ENCODE results near the gene ANK3. TPM values are rescaled to one million over a fixed set of nuclear protein-coding genes. Genes with fewer than 3 reads are reported as not detected.

The ANK3 gene
- total RNA-seq, 2 experiments from 2014 or later = 60.5 to 61.9 TPM

GRCh38 chr10:60203993-60204618 lies 185.6 kb downstream of the ANK3 start:
- ChIA-PET POLR2A (no interaction called here), CTCF (no interaction called here)
- intact Hi-C loops (cut with DNase I, micrococcal nuclease) = loop anchor here (1.0 to 10.0 kb wide), 5 partner anchors 231 to 564 kb away; no protein-coding TSS in a partner anchor
- no peaks in the 10 kb centered on the region for H3K27me3 ChIP-seq (ENCODE audit: control insufficient read depth in 1 of 2, insufficient read depth in 2 of 2, low read length in 2 of 2)
- Mint-ChIP-seq H3K27ac (no peak overlapping the region), H3K27me3 (no peaks in the 10 kb centered on the region), H3K9me3 (no peaks in the 10 kb centered on the region), H3K4me1 (ENCODE audit: low read depth) (no peaks in the 10 kb centered on the region), H3K4me3 (no peak overlapping the region), H3K36me3 (ENCODE audit: low read depth) (peaks cover 72% of the 10 kb centered on the region)
- no peaks in the 10 kb centered on the region for H3K9me3 ChIP-seq (ENCODE audit: control insufficient read depth in 1 of 2, insufficient read depth in 1 of 2, low read length in 2 of 2)
- no peak overlapping the region for H3K4me3 ChIP-seq (ENCODE audit: low read length)
- DNase-seq = peak in 3 of 14 experiments; percentile 17 to 30 (median 21)
- peaks cover 25% of the 10 kb centered on the region for H3K36me3 ChIP-seq (ENCODE audit: insufficient read depth, low read length)
- TF ChIP-seq CTCF (IDR thresholded peaks at IDR 0.05) = peak; percentile 51
- no peak for ATAC-seq (ENCODE audit: poor library complexity)
- H3K4me1 ChIP-seq (ENCODE audit: insufficient read depth, low read length) = no peaks in the 10 kb centered on the region
- H3K27ac ChIP-seq (ENCODE audit: low read depth in 1 of 2, low read length in 2 of 2) = no peak overlapping the region

- peaks cover 39% of the 10 kb centered on the region for H3K36me3 ChIP-seq (ENCODE audit: insufficient read depth, low read length)
- H3K27ac ChIP-seq (ENCODE audit: low read depth in 1 of 2, low read length in 2 of 2) = no peak overlapping the region
- Mint-ChIP-seq H3K27me3 (no peaks in the 10 kb centered on the region), H3K36me3 (ENCODE audit: low read depth) (peaks cover 84% of the 10 kb centered on the region), H3K27ac (no peak overlapping the region), H3K4me1 (ENCODE audit: low read depth) (no peaks in the 10 kb centered on the region), H3K9me3 (no peaks in the 10 kb centered on the region), H3K4me3 (no peak overlapping the region)
- H3K4me1 ChIP-seq (ENCODE audit: insufficient read depth, low read length) = no peaks in the 10 kb centered on the region
- no peak for DNase-seq
- CTCF ChIA-PET = no interaction called here
- intact Hi-C loops (cut with DNase I, micrococcal nuclease) = loop anchor here in 1 of 2 experiments (5.0 to 10.0 kb wide), 2 partner anchors 234 to 447 kb away; no protein-coding TSS in a partner anchor
- no peaks in the 10 kb centered on the region for H3K27me3 ChIP-seq (ENCODE audit: control insufficient read depth in 1 of 2, insufficient read depth in 2 of 2, low read length in 2 of 2)
- TF ChIP-seq CTCF (IDR thresholded peaks at IDR 0.05) = no peak
- ATAC-seq (ENCODE audit: poor library complexity) = no peak
- H3K9me3 ChIP-seq (ENCODE audit: control insufficient read depth in 1 of 2, insufficient read depth in 1 of 2, low read length in 2 of 2) = no peaks in the 10 kb centered on the region
- H3K4me3 ChIP-seq (ENCODE audit: low read length) = no peak overlapping the region
- POLR2A ChIA-PET = no interaction called here
Measured at GRCh38 chr10:60200682-60201053, 189.0 kb downstream of the ANK3 start.

- Mint-ChIP-seq H3K4me1 (ENCODE audit: low read depth) (no peaks in the 10 kb centered on the region), H3K4me3 (no peak overlapping the region), H3K9me3 (no peaks in the 10 kb centered on the region), H3K27ac (no peak overlapping the region), H3K27me3 (no peaks in the 10 kb centered on the region), H3K36me3 (ENCODE audit: low read depth) (peaks cover 83% of the 10 kb centered on the region)
- no peak for TF ChIP-seq CTCF (IDR thresholded peaks at IDR 0.05)
- CTCF ChIA-PET = no interaction called here
- Histone ChIP-seq H3K36me3 (ENCODE audit: insufficient read depth, low read length) (peaks cover 35% of the 10 kb centered on the region), H3K27me3 (ENCODE audit: control insufficient read depth in 1 of 2, insufficient read depth in 2 of 2, low read length in 2 of 2) (no peaks in the 10 kb centered on the region), H3K9me3 (ENCODE audit: control insufficient read depth in 1 of 2, insufficient read depth in 1 of 2, low read length in 2 of 2) (no peaks in the 10 kb centered on the region), H3K27ac (ENCODE audit: low read depth in 1 of 2, low read length in 2 of 2) (no peak overlapping the region), H3K4me1 (ENCODE audit: insufficient read depth, low read length) (no peaks in the 10 kb centered on the region), H3K4me3 (ENCODE audit: low read length) (no peak overlapping the region)
- ATAC-seq (ENCODE audit: poor library complexity) (no peak), DNase-seq (no peak)
- intact Hi-C loops (cut with DNase I, micrococcal nuclease) = loop anchor here in 1 of 2 experiments (5.0 to 10.0 kb wide), 2 partner anchors 235 to 447 kb away; no protein-coding TSS in a partner anchor
- POLR2A ChIA-PET = no interaction called here
Measured at GRCh38 chr10:60200012-60200681, 189.5 kb downstream of the ANK3 start.
